Stimulated activated CD4-positive, alpha-beta T cell treated with anti-CD3 and anti-CD28 coated beads, Interleukin-15, amount 100 ng/mL, for 48 hours (primary cell): ENCODE results near the gene EFEMP1.
"Not testable (repeated sequence)": the region's sequence is repeated elsewhere in the genome, so short reads cannot be mapped to it uniquely, and the experiment has no call there.

Experiments used
- DNase-seq, 2 donors: peaks; one replicate each; pipeline ENCODE4 v3.0.0-alpha.2; 2020; ENCODE audit warnings: low read depth in 2 of 2

Gene EFEMP1

GRCh38 chr2:55865096-55865835 is 58.3 kb downstream of the EFEMP1 start:
- no peak for DNase-seq

GRCh38 chr2:55864351-55865084 is 59.1 kb downstream of the EFEMP1 start:
- no peak for DNase-seq

GRCh38 chr2:55862673-55863390 is 60.8 kb downstream of the EFEMP1 start:
- no peak for DNase-seq

- no peak for DNase-seq
Observed at GRCh38 chr2:55862246-55862645, 61.3 kb downstream of the EFEMP1 start.

- no peak for DNase-seq
Observed at GRCh38 chr2:55861733-55862132, 61.8 kb downstream of the EFEMP1 start.

GRCh38 chr2:55860832-55861231 is 62.8 kb downstream of the EFEMP1 start:
- DNase-seq, result no peak

- DNase-seq, result no peak
Observed at GRCh38 chr2:55859875-55860274, 63.7 kb downstream of the EFEMP1 start.

- no peak for DNase-seq
Observed at GRCh38 chr2:55857766-55858165, 65.8 kb downstream of the EFEMP1 start.

- no peak for DNase-seq
Observed at GRCh38 chr2:55856936-55857335, 66.6 kb downstream of the EFEMP1 start.

GRCh38 chr2:55848096-55848495 is 75.5 kb downstream of the EFEMP1 start:
- no peak for DNase-seq

GRCh38 chr2:55846426-55846825 is 77.2 kb downstream of the EFEMP1 start:
- no peak for DNase-seq

GRCh38 chr2:55844986-55845385 is 78.6 kb downstream of the EFEMP1 start:
- no peak for DNase-seq

GRCh38 chr2:55843994-55844345 is 79.6 kb downstream of the EFEMP1 start:
- no peak for DNase-seq

- no peak for DNase-seq
Observed at GRCh38 chr2:55843096-55843993, 80.2 kb downstream of the EFEMP1 start.

GRCh38 chr2:55842046-55842445 is 81.5 kb downstream of the EFEMP1 start:
- DNase-seq, result no peak

- no peak for DNase-seq
Observed at GRCh38 chr2:55840460-55840859, 83.1 kb downstream of the EFEMP1 start.

GRCh38 chr2:55839182-55839819 is 84.3 kb downstream of the EFEMP1 start:
- DNase-seq, result no peak

- no peak for DNase-seq
Observed at GRCh38 chr2:55838653-55839052, 84.9 kb downstream of the EFEMP1 start.

GRCh38 chr2:55838117-55838516 is 85.5 kb downstream of the EFEMP1 start:
- not testable (repeated sequence) for DNase-seq

- no peak for DNase-seq
Observed at GRCh38 chr2:55837073-55837472, 86.5 kb downstream of the EFEMP1 start.
